Endothelial cell of umbilical vein (primary cell): Measurements from ENCODE around the gene PER3. TPM values are rescaled to one million over a fixed set of nuclear protein-coding genes. Genes with fewer than 3 reads are reported as not detected.

Experiments used
- BruUV-seq: library from RNA; stranded (reverse); fragments of 400-500 nt; replicated peaks from 2 replicates; lab custom pipeline; 2021; lab: Mats Ljungman, UMichigan
- CTCF ChIA-PET: fragments of 300-600, 350-600 bp; sonication (Branson Sonifier 250); formaldehyde crosslinking; loops from one replicate; lab custom pipeline; 2021; ENCODE audit warnings: antibody characterized with exemption, inconsistent platforms; lab: Charles Lee
- POLR2A ChIA-PET: fragments of 300-600, 350-600 bp; sonication (Branson Sonifier 250); formaldehyde crosslinking; loops from one replicate; lab custom pipeline; 2021; ENCODE audit warnings: antibody characterized with exemption, inconsistent platforms; lab: Charles Lee
- DNase-seq: peaks from one replicate; pipeline ENCODE4 v3.0.0-alpha.2; 2011; ENCODE audit warnings: low read depth, low spot score
- FAIRE-seq: peaks from 2 replicates; lab custom pipeline; 2011; peaks lifted over from hg19 to GRCh38; lab: Jason Lieb, UNC
- H2AFZ ChIP-seq: 2 replicates; pipeline ENCODE4 v1.6.0; 2012; ENCODE audit warnings: low read depth, low read length, control low read depth, inconsistent platforms
- H3K27ac ChIP-seq: 2 replicates; pipeline ENCODE4 v1.5.1; 2011; ENCODE audit warnings: low read depth, mild to moderate bottlenecking, control low read depth, low read length, moderate library complexity; ENCODE audit not compliant: insufficient read depth
- H3K27me3 ChIP-seq, 2 experiments: 2 replicates each; pipeline versions ENCODE4 v1.6.0 to v1.6.1; 2011; ENCODE audit warnings: low read length in 2 of 2, mixed read lengths in 1 of 2; ENCODE audit not compliant: control insufficient read depth in 2 of 2, insufficient read depth in 2 of 2
- H3K36me3 ChIP-seq, 2 experiments: 2 replicates in 1 of 2; 3 replicates in 1 of 2; pipeline ENCODE4 v1.5.1; 2011; ENCODE audit warnings: low read length in 2 of 2, mild to moderate bottlenecking in 1 of 2, moderate library complexity in 1 of 2; ENCODE audit not compliant: control insufficient read depth in 2 of 2, insufficient read depth in 2 of 2; ENCODE audit errors: extremely low read depth in 1 of 2
- H3K4me1 ChIP-seq: 3 replicates; pipeline ENCODE4 v1.5.1; 2011; ENCODE audit warnings: mild to moderate bottlenecking, low read length; ENCODE audit not compliant: control insufficient read depth, insufficient read depth; ENCODE audit errors: extremely low read depth
- H3K4me2 ChIP-seq: 2 replicates; pipeline ENCODE4 v1.6.1; 2011; ENCODE audit warnings: low read length, control low read depth, mixed read lengths; ENCODE audit not compliant: insufficient read depth
- H3K4me3 ChIP-seq, 3 experiments: fragments of 200-600 bp in 1 of 3; sonication (generic), shearing (Covaris generic) in 1 of 3; replicated peaks in 1 of 3; 2 replicates each; pipeline ENCODE4 v1.5.1; 2011 to 2016; ENCODE audit warnings: control low read depth in 3 of 3, low read length in 3 of 3, mild to moderate bottlenecking in 2 of 3, inconsistent platforms in 1 of 3, low read depth in 1 of 3, moderate library complexity in 1 of 3; ENCODE audit not compliant: insufficient read depth in 1 of 3
- H3K79me2 ChIP-seq: 2 replicates; pipeline ENCODE4 v1.6.0; 2012; ENCODE audit warnings: low read length, inconsistent platforms; ENCODE audit not compliant: control insufficient read depth, insufficient read depth
- H3K9ac ChIP-seq: replicated peaks from 2 replicates; pipeline ENCODE3; 2011; ENCODE audit warnings: low read length, control low read depth; ENCODE audit not compliant: insufficient read depth; ENCODE audit errors: extremely low read depth
- H3K9me1 ChIP-seq: replicated peaks from 3 replicates; pipeline ENCODE4 v1.6.0; 2011; ENCODE audit warnings: mild to moderate bottlenecking, low read length; ENCODE audit not compliant: control insufficient read depth, insufficient read depth; ENCODE audit errors: extremely low read depth
- H3K9me3 ChIP-seq: replicated peaks from 2 replicates; pipeline ENCODE4 v1.5.1; 2012; ENCODE audit warnings: low read length, inconsistent platforms; ENCODE audit not compliant: control insufficient read depth, insufficient read depth
- H4K20me1 ChIP-seq: replicated peaks from 2 replicates; pipeline ENCODE3; 2011; ENCODE audit warnings: mild to moderate bottlenecking, low read length; ENCODE audit not compliant: control insufficient read depth, insufficient read depth; ENCODE audit errors: extremely low read depth
- CTCF ChIP-seq, 2 donors: IDR thresholded peaks; 1 replicate in 1 of 2; 2 replicates in 1 of 2; pipeline ENCODE4 v1.5.1; 2011; ENCODE audit warnings: low read length in 2 of 2, mild to moderate bottlenecking in 2 of 2, moderate library complexity in 2 of 2, control low read depth in 1 of 2, inconsistent platforms in 1 of 2, low read depth in 1 of 2; ENCODE audit not compliant: insufficient read depth in 1 of 2; ENCODE audit errors: extremely low read depth in 1 of 2
- EZH2 ChIP-seq: IDR thresholded peaks from 2 replicates; pipeline ENCODE4 v1.6.1; 2012; ENCODE audit warnings: borderline replicate concordance, low read depth, mild to moderate bottlenecking, moderate library complexity, low read length, inconsistent platforms; ENCODE audit not compliant: severe bottlenecking
- FOS ChIP-seq: IDR thresholded peaks from 2 replicates; pipeline ENCODE4 v1.6.1; 2011; ENCODE audit warnings: mild to moderate bottlenecking, low read length, moderate library complexity, borderline replicate concordance; ENCODE audit not compliant: insufficient read depth
- GATA2 ChIP-seq: IDR thresholded peaks from 2 replicates; pipeline ENCODE4 v1.7.0; 2011; ENCODE audit warnings: low read depth, mild to moderate bottlenecking, moderate library complexity, mixed read lengths, low read length; ENCODE audit not compliant: insufficient read length, insufficient read depth
- JUN ChIP-seq: IDR thresholded peaks from 2 replicates; pipeline ENCODE4 v1.6.1; 2011; ENCODE audit warnings: borderline replicate concordance, low read depth; ENCODE audit not compliant: insufficient read length, insufficient read depth
- MAX ChIP-seq: IDR thresholded peaks from 2 replicates; pipeline ENCODE4 v1.6.1; 2011; ENCODE audit not compliant: insufficient read depth, insufficient read length
- MYC ChIP-seq: IDR thresholded peaks from one replicate; pipeline ENCODE4 v1.6.1; 2011; ENCODE audit warnings: mild to moderate bottlenecking, low read depth, low read length
- POLR2A ChIP-seq: IDR thresholded peaks from 2 replicates; pipeline ENCODE4 v1.6.1; 2012; ENCODE audit warnings: low read depth, mild to moderate bottlenecking, control low read depth, low read length
- POLR2AphosphoS5 ChIP-seq: IDR thresholded peaks from 2 replicates; pipeline ENCODE4 v1.6.1; 2012; ENCODE audit warnings: low read depth, mild to moderate bottlenecking, control low read depth, low read length, moderate library complexity; ENCODE audit not compliant: insufficient read depth
- dilution Hi-C: fragments of 300-500 bp; cut with MboI; formaldehyde crosslinking; loops from one replicate; pipeline ENCODE4 v1.15.0; 2019; ENCODE audit warnings: low sequenced_read_pairs; ENCODE audit not compliant: extremely low pct_ligation_motif_present
- intact Hi-C: fragments of 100-400 bp; cut with micrococcal nuclease; formaldehyde crosslinking; loops from one replicate; pipeline ENCODE4 v1.10.0; 2022
- polyA plus RNA-seq, 4 experiments: library from polyadenylated mRNA; depleted of rRNA in 3 of 4; stranded (reverse) in 3 of 4; unstranded in 1 of 4; fragments of >200 nt; gene quantifications; 2 replicates each; pipeline versions ENCODE4 v1.2.1 to v1.2.3, GENCODE V29; 2011 to 2012; ENCODE audit warnings: missing spikeins in 1 of 4
- total RNA-seq: library from RNA; stranded (reverse); gene quantifications from 2 replicates; pipeline ENCODE4 v1.2.3, GENCODE V29; 2021

PER3 gene
- total and polyA plus RNA-seq, 2 donors (not counting 3 experiments of a cell fraction or from before 2014, with no cell fraction given) = 2.5 to 2.6 TPM

GRCh38 chr1:7853684-7854026 lies 69.6 kb downstream of the PER3 start:
- no TSS peak for BruUV-seq
- DNase-seq (no peak), FAIRE-seq (no peak)
- Histone ChIP-seq H3K4me2 (no peak overlapping the region), H3K4me3 (no peak overlapping the region), H3K9me1 (no peaks in the 10 kb centered on the region), H3K4me1 (no peaks in the 10 kb centered on the region), H2AFZ (no peak overlapping the region), H3K9ac (no peak overlapping the region), H3K36me3 (no peaks in the 10 kb centered on the region), H3K79me2 (no peaks in the 10 kb centered on the region), H4K20me1 (no peaks in the 10 kb centered on the region), H3K27ac (no peak overlapping the region), H3K27me3 (peaks cover 2 to 4% of the 10 kb centered on the region in 2 experiments), H3K9me3 (no peaks in the 10 kb centered on the region)
- ChIA-PET CTCF (no interaction called here), POLR2A (no interaction called here)
- dilution Hi-C loops (no loop called here), intact Hi-C loops (no loop called here)
- TF ChIP-seq MYC = no peak
- no peak for TF ChIP-seq FOS
- no peak for TF ChIP-seq POLR2A
- TF ChIP-seq POLR2AphosphoS5 = no peak
- no peak for TF ChIP-seq MAX
- no peak for TF ChIP-seq CTCF (IDR thresholded peaks at IDR 0.05; ENCODE audit: extremely low read depth in 1 of 2, insufficient read depth in 1 of 2, low read depth in 1 of 2, low read length in 2 of 2)
- no peak for TF ChIP-seq GATA2
- TF ChIP-seq JUN = no peak
- no peak for TF ChIP-seq EZH2
